GM21737 (cell line): Measurements from ENCODE around the gene PRR33.

Experiments used
- ATAC-seq: cut with Tn5 transposase; IDR thresholded peaks from one replicate; pipeline ENCODE4 v1.9.1; 2021; ENCODE audit warnings: mild to moderate bottlenecking, moderate library complexity; ENCODE audit not compliant: unreplicated experiment

The PRR33 gene

GRCh38 chr11:1852877-1853276, 38.8 kb downstream of the PRR33 start, which contains the start of gene LSP1:
Gene LSP1 (plus strand): TSS chr11:1853084. CDS start chr11:1853145, 61 bp downstream.
- peak; percentile 39 for ATAC-seq

GRCh38 chr11:1852271-1852876, 39.3 kb downstream of the PRR33 start:
- ATAC-seq, result no peak

GRCh38 chr11:1851468-1852180, 40.1 kb downstream of the PRR33 start:
- ATAC-seq, result no peak

- ATAC-seq, result no peak
Measured at GRCh38 chr11:1848640-1849430, 42.9 kb downstream of the PRR33 start.

- ATAC-seq, result no peak
Measured at GRCh38 chr11:1847926-1848639, 43.6 kb downstream of the PRR33 start.

GRCh38 chr11:1847006-1847735, 44.5 kb downstream of the PRR33 start:
- ATAC-seq, result no peak

- no peak for ATAC-seq
Measured at GRCh38 chr11:1846453-1846932, 45.2 kb downstream of the PRR33 start.

- no peak for ATAC-seq
Measured at GRCh38 chr11:1845561-1846452, 45.9 kb downstream of the PRR33 start.

- no peak for ATAC-seq
Measured at GRCh38 chr11:1845095-1845429, 46.6 kb downstream of the PRR33 start.

GRCh38 chr11:1844221-1845094, 47.2 kb downstream of the PRR33 start:
- no peak for ATAC-seq

- no peak for ATAC-seq
Measured at GRCh38 chr11:1843796-1844195, 47.9 kb downstream of the PRR33 start.

- ATAC-seq, result no peak
Measured at GRCh38 chr11:1843098-1843473, 48.6 kb downstream of the PRR33 start.

- no peak for ATAC-seq
Measured at GRCh38 chr11:1842149-1843097, 49.3 kb downstream of the PRR33 start.

- no peak for ATAC-seq
Measured at GRCh38 chr11:1841511-1842148, 50.1 kb downstream of the PRR33 start.

- no peak for ATAC-seq
Measured at GRCh38 chr11:1840780-1841480, 50.8 kb downstream of the PRR33 start.
